DND-41 (cell line): ENCODE results near the gene ARL2.

Experiments
- EZH2 ChIP-seq: IDR thresholded peaks from 3 replicates; pipeline ENCODE4 v1.6.1; 2012; ENCODE audit warnings: borderline replicate concordance, low read depth, mild to moderate bottlenecking, moderate library complexity, low read length, inconsistent platforms; ENCODE audit not compliant: severe bottlenecking
- TF ChIP-seq, protein P1 (sequence below): IDR thresholded peaks from 2 replicates; pipeline ENCODE4 v1.5.1; 2012; ENCODE audit warnings: borderline replicate concordance, low read length, moderate library complexity, mild to moderate bottlenecking; ENCODE audit not compliant: poor library complexity, severe bottlenecking; ENCODE audit errors: extremely low read depth

DNA sequence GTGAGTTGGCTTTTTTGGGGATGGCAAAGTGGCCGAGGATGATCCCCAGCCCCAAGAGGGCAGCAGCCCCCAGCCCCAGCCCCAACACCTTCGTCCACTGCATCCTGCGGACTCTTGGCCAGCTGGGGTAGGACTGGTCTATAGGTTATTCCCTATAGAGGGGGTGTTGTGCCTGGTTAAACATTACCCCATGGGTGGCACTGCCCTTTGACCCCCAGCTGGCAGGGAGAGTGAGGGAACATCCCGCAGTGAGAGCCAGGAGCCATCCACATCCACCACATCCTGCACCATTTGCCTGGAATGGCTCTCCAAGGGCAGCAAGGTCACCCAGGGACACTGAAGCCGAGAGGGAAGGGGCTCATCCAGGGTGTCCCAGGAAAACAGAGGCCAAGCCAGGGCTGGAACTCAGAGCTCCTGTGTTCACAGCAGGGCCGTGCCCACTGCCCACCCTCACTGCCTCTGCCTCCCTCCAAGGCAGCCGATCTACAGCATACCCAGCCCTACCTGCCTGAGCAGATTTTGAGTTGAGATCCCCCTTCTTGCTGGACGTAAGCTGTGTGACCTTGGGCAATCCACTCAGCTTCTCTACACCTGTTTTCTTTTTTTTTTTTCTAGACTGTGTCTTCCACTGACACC is 44.6 kb downstream of the ARL2 start, which contains the start of gene NAALADL1:
- TF ChIP-seq, protein P1, sequence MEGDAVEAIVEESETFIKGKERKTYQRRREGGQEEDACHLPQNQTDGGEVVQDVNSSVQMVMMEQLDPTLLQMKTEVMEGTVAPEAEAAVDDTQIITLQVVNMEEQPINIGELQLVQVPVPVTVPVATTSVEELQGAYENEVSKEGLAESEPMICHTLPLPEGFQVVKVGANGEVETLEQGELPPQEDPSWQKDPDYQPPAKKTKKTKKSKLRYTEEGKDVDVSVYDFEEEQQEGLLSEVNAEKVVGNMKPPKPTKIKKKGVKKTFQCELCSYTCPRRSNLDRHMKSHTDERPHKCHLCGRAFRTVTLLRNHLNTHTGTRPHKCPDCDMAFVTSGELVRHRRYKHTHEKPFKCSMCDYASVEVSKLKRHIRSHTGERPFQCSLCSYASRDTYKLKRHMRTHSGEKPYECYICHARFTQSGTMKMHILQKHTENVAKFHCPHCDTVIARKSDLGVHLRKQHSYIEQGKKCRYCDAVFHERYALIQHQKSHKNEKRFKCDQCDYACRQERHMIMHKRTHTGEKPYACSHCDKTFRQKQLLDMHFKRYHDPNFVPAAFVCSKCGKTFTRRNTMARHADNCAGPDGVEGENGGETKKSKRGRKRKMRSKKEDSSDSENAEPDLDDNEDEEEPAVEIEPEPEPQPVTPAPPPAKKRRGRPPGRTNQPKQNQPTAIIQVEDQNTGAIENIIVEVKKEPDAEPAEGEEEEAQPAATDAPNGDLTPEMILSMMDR: no peak
- no peak for TF ChIP-seq EZH2
